A549 (cell line): Measurements from ENCODE around the gene RBFOX1. TPM values are rescaled to one million over a fixed set of nuclear protein-coding genes. Genes with fewer than 3 reads are reported as not detected.

Source experiments
- ATAC-seq, 2 experiments: fragments of 200-7000 bp in 1 of 2; fragments of >200 bp in 1 of 2; cut with Nextera tagmentation in 1 of 2; cut with Tn5 transposase in 1 of 2; 3 replicates each; pipeline versions ENCODE4 v1.8.0 to v1.9.1; 2018 to 2020; ENCODE audit warnings: mild to moderate bottlenecking in 1 of 2, moderate library complexity in 1 of 2
- CTCF ChIA-PET: fragments of 300-600 bp; sonication (Branson Sonifier 250); formaldehyde crosslinking; extraction: SDS; loops from one replicate; lab custom pipeline; 2021; ENCODE audit warnings: antibody characterized with exemption, inconsistent platforms; lab: Yijun Ruan, JAX
- POLR2A ChIA-PET: fragments of 350-600 bp; formaldehyde crosslinking; extraction: SDS; loops from one replicate; lab custom pipeline; 2021; ENCODE audit warnings: antibody characterized with exemption, inconsistent platforms; lab: Yijun Ruan, JAX
- DNase-seq, 2 experiments: peaks; one replicate each; pipeline versions ENCODE4 v3.0.0 to v3.0.0-alpha.2; 2011 to 2016; ENCODE audit warnings: low read depth in 1 of 2, low spot score in 1 of 2
- FAIRE-seq: peaks from 2 replicates; lab custom pipeline; 2011; peaks lifted over from hg19 to GRCh38; lab: Jason Lieb, UNC
- H3K27ac ChIP-seq, 2 experiments: fragments of >200 bp; sonication (Bioruptor Twin); formaldehyde crosslinking; 3 replicates each; pipeline ENCODE4 v1.5.1; 2016 to 2017
- H3K4me1 ChIP-seq: fragments of >200 bp; sonication (Bioruptor Twin); formaldehyde crosslinking; 3 replicates; pipeline ENCODE4 v1.6.1; 2016
- H3K4me2 ChIP-seq: fragments of >200 bp; sonication (Bioruptor Twin); formaldehyde crosslinking; 3 replicates; pipeline ENCODE4 v1.6.1; 2016
- H3K4me3 ChIP-seq: fragments of >200 bp; sonication (Bioruptor Twin); formaldehyde crosslinking; 3 replicates; pipeline ENCODE4 v1.5.1; 2016
- H3K9me3 ChIP-seq: fragments of >200 bp; sonication (Bioruptor Twin); formaldehyde crosslinking; 3 replicates; pipeline ENCODE4 v1.6.1; 2016
- CEBPB ChIP-seq, 2 experiments: fragments of >200 bp in 1 of 2; sonication (Bioruptor Twin) in 1 of 2; formaldehyde crosslinking in 1 of 2; IDR thresholded peaks; 2 replicates each; pipeline ENCODE4 v1.6.1; 2012 to 2016
- ESRRA ChIP-seq: fragments of 150-350 bp; IDR thresholded peaks from 2 replicates; pipeline ENCODE4 v1.6.1; 2014; ENCODE audit warnings: mild to moderate bottlenecking, low read length, borderline replicate concordance
- FOSL2 ChIP-seq, 2 experiments: fragments of 450-650 bp in 1 of 2; fragments of >200 bp in 1 of 2; sonication (Bioruptor Twin) in 1 of 2; formaldehyde crosslinking; IDR thresholded peaks; 2 replicates each; pipeline versions ENCODE4 v1.5.0 to v1.6.1; 2016 to 2020; ENCODE audit warnings: mild to moderate bottlenecking in 1 of 2, moderate library complexity in 1 of 2
- GATA3 ChIP-seq: IDR thresholded peaks from 2 replicates; pipeline ENCODE4 v1.6.1; 2012; ENCODE audit warnings: borderline replicate concordance
- HDAC2 ChIP-seq: fragments of 200-600 bp; sonication (generic); IDR thresholded peaks from 2 replicates; pipeline ENCODE4 v1.6.1; 2016
- HEYL ChIP-seq: fragments of 250-450 bp; sonication (Bioruptor Pico); IDR thresholded peaks from 2 replicates; pipeline ENCODE4 v1.8.0; 2021; ENCODE audit warnings: mild to moderate bottlenecking, moderate library complexity
- HOXB13 ChIP-seq: fragments of 250-450 bp; sonication (Bioruptor Pico); IDR thresholded peaks from 2 replicates; pipeline ENCODE4 v1.5.0; 2020; ENCODE audit warnings: low read depth, mild to moderate bottlenecking, moderate library complexity
- JUN ChIP-seq, 2 experiments: fragments of >200 bp; sonication (Bioruptor Twin); formaldehyde crosslinking; IDR thresholded peaks; 2 replicates in 1 of 2; 3 replicates in 1 of 2; pipeline ENCODE4 v1.6.1; 2016 to 2017
- MYC ChIP-seq: IDR thresholded peaks from 2 replicates; pipeline ENCODE4 v1.6.1; 2012; ENCODE audit warnings: mild to moderate bottlenecking, inconsistent platforms, low read length, improper control_type of control experiment, borderline replicate concordance
- NFE2L2 ChIP-seq: fragments of 150-350 bp; conservative IDR thresholded peaks from 2 replicates; pipeline ENCODE4 v1.6.1; 2014; ENCODE audit warnings: low read length
- NR3C1 ChIP-seq: fragments of >200 bp; sonication (Bioruptor Twin); formaldehyde crosslinking; IDR thresholded peaks from 3 replicates; pipeline ENCODE4 v1.6.1; 2017
- PHF8 ChIP-seq: fragments of 200-600 bp; sonication (generic); IDR thresholded peaks from 2 replicates; pipeline ENCODE4 v1.6.1; 2016; ENCODE audit warnings: low read depth, mild to moderate bottlenecking, antibody characterized with exemption, moderate library complexity, borderline replicate concordance
- POLR2A ChIP-seq: IDR thresholded peaks from 2 replicates; pipeline ENCODE4 v1.6.1; 2012; ENCODE audit warnings: mild to moderate bottlenecking, low read length
- RNF2 ChIP-seq: fragments of 200-600 bp; sonication (generic); IDR thresholded peaks from 2 replicates; pipeline ENCODE4 v1.6.1; 2016; ENCODE audit warnings: low read depth, mild to moderate bottlenecking, antibody characterized with exemption, moderate library complexity, borderline replicate concordance
- ZNF302 ChIP-seq: fragments of 250-450 bp; sonication (Bioruptor Pico); IDR thresholded peaks from 2 replicates; pipeline ENCODE4 v1.9.0; 2021; ENCODE audit warnings: inconsistent platforms, mild to moderate bottlenecking, moderate library complexity
- WGBS: methylation state at CpG from one replicate; pipeline ENCODE4 v1.1.6; 2017; ENCODE audit errors: missing lambda C conversion rate; 5-methylcytosine and 5-hydroxymethylcytosine counted together
- polyA plus RNA-seq, 4 experiments: library from polyadenylated mRNA; depleted of rRNA in 3 of 4; stranded (reverse); fragments of >200 nt; fragmentation: RNase III in 1 of 4; extraction: RNeasy Plus Mini Kit Qiagen cat#74134 plus additional on column Dnase treatment in 1 of 4; gene quantifications; 2 replicates in 3 of 4; 3 replicates in 1 of 4; pipeline ENCODE4 v1.2.3, GENCODE V29; 2011 to 2017
- TF ChIP-seq, protein P1 (sequence below): fragments of 200-600 bp; sonication (generic); IDR thresholded peaks from 2 replicates; pipeline ENCODE4 v1.6.1; 2016; ENCODE audit warnings: antibody characterized with exemption, mild to moderate bottlenecking, moderate library complexity
- TF ChIP-seq, protein P2 (sequence below): fragments of >200 bp; sonication (Bioruptor Twin); formaldehyde crosslinking; IDR thresholded peaks from 3 replicates; pipeline ENCODE4 v1.5.1; 2016
- TF ChIP-seq, protein P3 (sequence below): fragments of 450-650 bp; IDR thresholded peaks from 2 replicates; pipeline ENCODE4 v1.6.1; 2014; ENCODE audit warnings: antibody characterized with exemption

Gene RBFOX1
- polyA plus RNA-seq, 2 of the 4 experiments (the other 2 are of a cell fraction), result not detected

DNA sequence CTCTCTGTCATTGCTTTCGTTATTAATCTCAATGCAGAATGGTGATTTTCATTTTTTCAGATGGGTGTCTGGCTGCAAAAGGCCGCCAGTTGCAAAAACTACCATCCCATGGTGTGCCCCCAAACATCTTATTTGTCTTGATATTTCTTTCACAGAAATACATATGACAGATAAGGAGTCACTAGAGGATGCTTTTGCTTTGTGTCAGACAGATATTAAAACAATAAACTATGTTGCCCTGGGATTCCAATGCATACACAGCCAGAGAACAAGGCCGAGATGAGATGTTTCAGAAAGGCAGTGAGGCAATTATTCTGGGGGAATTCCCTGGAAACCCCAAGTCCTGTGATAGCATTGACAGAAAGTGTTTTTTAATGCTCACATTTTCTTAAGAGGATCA lies 307.7 kb downstream of the RBFOX1 start:
- WGBS, result 0% methylated on average over 3 of the region's 3 CpGs

DNA sequence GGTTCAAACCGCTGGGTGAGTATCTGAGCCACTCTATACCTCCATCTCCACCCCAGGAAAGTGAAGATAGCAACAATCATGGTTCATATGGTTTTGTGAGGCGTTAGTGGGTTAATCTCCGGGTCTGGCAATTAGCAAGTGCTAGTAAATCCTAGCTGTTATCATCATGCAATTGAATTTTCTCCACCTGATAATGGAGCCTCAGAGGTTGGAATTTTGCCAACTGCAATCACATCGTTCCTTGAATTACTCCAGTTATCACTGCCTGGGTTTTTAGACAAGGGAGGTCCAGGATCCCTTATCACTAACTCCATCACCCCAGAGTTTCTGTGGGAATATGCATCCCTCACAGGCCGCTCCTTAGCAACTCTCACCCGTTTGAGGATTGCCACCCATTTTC lies 311.5 kb downstream of the RBFOX1 start:
- TF ChIP-seq POLR2A (no peak), HEYL (CRISPR knock-in tag) (no peak), RNF2 (no peak), NFE2L2 (no peak), NR3C1 (no peak), ESRRA (no peak), HDAC2 (no peak), FOSL2 (IDR thresholded peaks at IDR 0.05) (no peak), FOSL2 (CRISPR knock-in tag; IDR thresholded peaks at IDR 0.05) (no peak), HOXB13 (CRISPR knock-in tag) (no peak), GATA3 (no peak), MYC (no peak), ZNF302 (no peak), CEBPB (IDR thresholded peaks at IDR 0.05) (no peak)
- TF ChIP-seq, protein P1, sequence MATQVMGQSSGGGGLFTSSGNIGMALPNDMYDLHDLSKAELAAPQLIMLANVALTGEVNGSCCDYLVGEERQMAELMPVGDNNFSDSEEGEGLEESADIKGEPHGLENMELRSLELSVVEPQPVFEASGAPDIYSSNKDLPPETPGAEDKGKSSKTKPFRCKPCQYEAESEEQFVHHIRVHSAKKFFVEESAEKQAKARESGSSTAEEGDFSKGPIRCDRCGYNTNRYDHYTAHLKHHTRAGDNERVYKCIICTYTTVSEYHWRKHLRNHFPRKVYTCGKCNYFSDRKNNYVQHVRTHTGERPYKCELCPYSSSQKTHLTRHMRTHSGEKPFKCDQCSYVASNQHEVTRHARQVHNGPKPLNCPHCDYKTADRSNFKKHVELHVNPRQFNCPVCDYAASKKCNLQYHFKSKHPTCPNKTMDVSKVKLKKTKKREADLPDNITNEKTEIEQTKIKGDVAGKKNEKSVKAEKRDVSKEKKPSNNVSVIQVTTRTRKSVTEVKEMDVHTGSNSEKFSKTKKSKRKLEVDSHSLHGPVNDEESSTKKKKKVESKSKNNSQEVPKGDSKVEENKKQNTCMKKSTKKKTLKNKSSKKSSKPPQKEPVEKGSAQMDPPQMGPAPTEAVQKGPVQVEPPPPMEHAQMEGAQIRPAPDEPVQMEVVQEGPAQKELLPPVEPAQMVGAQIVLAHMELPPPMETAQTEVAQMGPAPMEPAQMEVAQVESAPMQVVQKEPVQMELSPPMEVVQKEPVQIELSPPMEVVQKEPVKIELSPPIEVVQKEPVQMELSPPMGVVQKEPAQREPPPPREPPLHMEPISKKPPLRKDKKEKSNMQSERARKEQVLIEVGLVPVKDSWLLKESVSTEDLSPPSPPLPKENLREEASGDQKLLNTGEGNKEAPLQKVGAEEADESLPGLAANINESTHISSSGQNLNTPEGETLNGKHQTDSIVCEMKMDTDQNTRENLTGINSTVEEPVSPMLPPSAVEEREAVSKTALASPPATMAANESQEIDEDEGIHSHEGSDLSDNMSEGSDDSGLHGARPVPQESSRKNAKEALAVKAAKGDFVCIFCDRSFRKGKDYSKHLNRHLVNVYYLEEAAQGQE, result no peak
- TF ChIP-seq, protein P2, sequence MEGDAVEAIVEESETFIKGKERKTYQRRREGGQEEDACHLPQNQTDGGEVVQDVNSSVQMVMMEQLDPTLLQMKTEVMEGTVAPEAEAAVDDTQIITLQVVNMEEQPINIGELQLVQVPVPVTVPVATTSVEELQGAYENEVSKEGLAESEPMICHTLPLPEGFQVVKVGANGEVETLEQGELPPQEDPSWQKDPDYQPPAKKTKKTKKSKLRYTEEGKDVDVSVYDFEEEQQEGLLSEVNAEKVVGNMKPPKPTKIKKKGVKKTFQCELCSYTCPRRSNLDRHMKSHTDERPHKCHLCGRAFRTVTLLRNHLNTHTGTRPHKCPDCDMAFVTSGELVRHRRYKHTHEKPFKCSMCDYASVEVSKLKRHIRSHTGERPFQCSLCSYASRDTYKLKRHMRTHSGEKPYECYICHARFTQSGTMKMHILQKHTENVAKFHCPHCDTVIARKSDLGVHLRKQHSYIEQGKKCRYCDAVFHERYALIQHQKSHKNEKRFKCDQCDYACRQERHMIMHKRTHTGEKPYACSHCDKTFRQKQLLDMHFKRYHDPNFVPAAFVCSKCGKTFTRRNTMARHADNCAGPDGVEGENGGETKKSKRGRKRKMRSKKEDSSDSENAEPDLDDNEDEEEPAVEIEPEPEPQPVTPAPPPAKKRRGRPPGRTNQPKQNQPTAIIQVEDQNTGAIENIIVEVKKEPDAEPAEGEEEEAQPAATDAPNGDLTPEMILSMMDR, result no peak
- TF ChIP-seq, protein P3, sequence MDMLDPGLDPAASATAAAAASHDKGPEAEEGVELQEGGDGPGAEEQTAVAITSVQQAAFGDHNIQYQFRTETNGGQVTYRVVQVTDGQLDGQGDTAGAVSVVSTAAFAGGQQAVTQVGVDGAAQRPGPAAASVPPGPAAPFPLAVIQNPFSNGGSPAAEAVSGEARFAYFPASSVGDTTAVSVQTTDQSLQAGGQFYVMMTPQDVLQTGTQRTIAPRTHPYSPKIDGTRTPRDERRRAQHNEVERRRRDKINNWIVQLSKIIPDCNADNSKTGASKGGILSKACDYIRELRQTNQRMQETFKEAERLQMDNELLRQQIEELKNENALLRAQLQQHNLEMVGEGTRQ, result no peak
- WGBS, result 1% methylated on average over 6 of the region's 6 CpGs
- ChIA-PET POLR2A (no interaction called here), CTCF (no interaction called here)
- H3K9me3 ChIP-seq, result no peaks in the 10 kb centered on the region
- no peak overlapping the region for H3K4me2 ChIP-seq
- no peak for FAIRE-seq
- H3K4me3 ChIP-seq, result no peak overlapping the region
- no peaks in the 10 kb centered on the region for H3K4me1 ChIP-seq
- no peak for DNase-seq
- no peak for ATAC-seq
- H3K27ac ChIP-seq, result no peak overlapping the region

More for the DNA sequence above, 307.7 kb downstream of the RBFOX1 start:
- DNase-seq, result no peak
- Histone ChIP-seq H3K4me3 (no peak overlapping the region), H3K9me3 (no peaks in the 10 kb centered on the region), H3K27ac (no peak overlapping the region), H3K4me2 (no peak overlapping the region), H3K4me1 (no peaks in the 10 kb centered on the region)
- CTCF ChIA-PET, result interaction anchor here (0.5 kb wide), 1 partner anchor 180 kb away, joined by 3 read pairs; no protein-coding TSS in a partner anchor
- POLR2A ChIA-PET, result no interaction called here
- no peak for ATAC-seq
- FAIRE-seq, result no peak
- TF ChIP-seq PHF8, result no peak

DNA sequence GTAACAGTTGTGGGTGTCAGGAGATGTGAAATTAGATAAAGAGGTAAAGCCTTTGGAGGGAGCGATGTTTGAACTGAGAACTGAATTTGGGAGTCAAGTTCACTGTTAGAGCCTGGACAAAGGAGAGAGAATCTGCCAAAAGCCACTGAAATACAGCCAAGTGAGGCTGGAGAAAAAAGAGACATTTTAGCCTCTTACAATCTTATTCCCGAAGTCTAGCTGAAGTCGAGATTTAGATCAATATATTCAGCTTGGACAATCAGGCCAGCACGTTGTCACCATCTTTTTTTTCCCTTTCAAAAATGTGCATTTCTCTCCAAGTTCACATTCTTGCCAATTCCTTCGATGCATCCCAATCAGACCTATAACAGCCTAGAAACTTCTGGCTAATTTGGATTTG lies 312.2 kb downstream of the RBFOX1 start:
- no peak overlapping the region for H3K27ac ChIP-seq
- H3K9me3 ChIP-seq, result no peaks in the 10 kb centered on the region
- DNase-seq (no peak), ATAC-seq (no peak), FAIRE-seq (no peak)
- no peak overlapping the region for H3K4me2 ChIP-seq
- ChIA-PET POLR2A (no interaction called here), CTCF (no interaction called here)
- WGBS, result 1% methylated on average over 5 of the region's 5 CpGs
- H3K4me3 ChIP-seq, result no peak overlapping the region
- TF ChIP-seq JUN (IDR thresholded peaks at IDR 0.05), result no peak
- H3K4me1 ChIP-seq, result no peaks in the 10 kb centered on the region
